Measurements from ENCODE around the gene UBR2. TPM values are rescaled to one million over a fixed set of nuclear protein-coding genes. Genes with fewer than 3 reads are reported as not detected.
A peak's percentile ranks its signal among the peaks of the same experiment; 100 is the strongest.

The UBR2 gene
- total and polyA plus RNA-seq, 4 donors, result 20.3 to 39.7 (median 27.1) TPM

- H3K4me1 ChIP-seq (ENCODE audit: control insufficient read depth, insufficient read depth, low read length), result no peaks in the 10 kb centered on the region
- H3K27me3 ChIP-seq (ENCODE audit: control insufficient read depth, insufficient read depth, low read length), result no peaks in the 10 kb centered on the region
- WGBS (ENCODE audit: insufficient coverage), result no CpG with 5 or more reads among the region's 2 CpGs
- peaks cover 23% of the 10 kb centered on the region for H3K36me3 ChIP-seq (ENCODE audit: control insufficient read depth, insufficient read depth, low read length)
- no peak for DNase-seq (ENCODE audit: low read depth in 4 of 6, low spot score in 6 of 6)
- H3K9me3 ChIP-seq (ENCODE audit: control insufficient read depth, insufficient read depth, low read length), result no peaks in the 10 kb centered on the region
- no peak overlapping the region for H3K4me3 ChIP-seq (ENCODE audit: low read depth, low read length)
- no peak overlapping the region for H3K27ac ChIP-seq (ENCODE audit: low read depth, low read length)
These were observed 64.8 kb downstream of the UBR2 start for GRCh38 chr6:42628604-42629003.

GRCh38 chr6:42629845-42630244 is 66.0 kb downstream of the UBR2 start:
- H3K4me3 ChIP-seq (ENCODE audit: low read depth, low read length), result no peak overlapping the region
- H3K9me3 ChIP-seq (ENCODE audit: control insufficient read depth, insufficient read depth, low read length), result no peaks in the 10 kb centered on the region
- H3K36me3 ChIP-seq (ENCODE audit: control insufficient read depth, insufficient read depth, low read length), result peaks cover 27% of the 10 kb centered on the region
- DNase-seq (ENCODE audit: low read depth in 4 of 6, low spot score in 6 of 6), result no peak
- H3K27me3 ChIP-seq (ENCODE audit: control insufficient read depth, insufficient read depth, low read length), result no peaks in the 10 kb centered on the region
- H3K4me1 ChIP-seq (ENCODE audit: control insufficient read depth, insufficient read depth, low read length), result no peaks in the 10 kb centered on the region
- no peak overlapping the region for H3K27ac ChIP-seq (ENCODE audit: low read depth, low read length)
- 94% methylated on average over 2 of the region's 5 CpGs for WGBS (ENCODE audit: insufficient coverage)

- WGBS (ENCODE audit: insufficient coverage), result no CpG with 5 or more reads among the region's 3 CpGs
- no peak overlapping the region for H3K27ac ChIP-seq (ENCODE audit: low read depth, low read length)
- H3K27me3 ChIP-seq (ENCODE audit: control insufficient read depth, insufficient read depth, low read length), result no peaks in the 10 kb centered on the region
- no peaks in the 10 kb centered on the region for H3K9me3 ChIP-seq (ENCODE audit: control insufficient read depth, insufficient read depth, low read length)
- H3K4me1 ChIP-seq (ENCODE audit: control insufficient read depth, insufficient read depth, low read length), result no peaks in the 10 kb centered on the region
- no peak overlapping the region for H3K4me3 ChIP-seq (ENCODE audit: low read depth, low read length)
- no peak for DNase-seq (ENCODE audit: low read depth in 4 of 6, low spot score in 6 of 6)
- peaks cover 39% of the 10 kb centered on the region for H3K36me3 ChIP-seq (ENCODE audit: control insufficient read depth, insufficient read depth, low read length)
These were observed 73.9 kb downstream of the UBR2 start for GRCh38 chr6:42637681-42638080.

GRCh38 chr6:42642794-42643193 is 79.0 kb downstream of the UBR2 start:
- H3K27me3 ChIP-seq (ENCODE audit: control insufficient read depth, insufficient read depth, low read length), result no peaks in the 10 kb centered on the region
- no peaks in the 10 kb centered on the region for H3K9me3 ChIP-seq (ENCODE audit: control insufficient read depth, insufficient read depth, low read length)
- no peak for DNase-seq (ENCODE audit: low read depth in 4 of 6, low spot score in 6 of 6)
- no peak overlapping the region for H3K27ac ChIP-seq (ENCODE audit: low read depth, low read length)
- peaks cover 25% of the 10 kb centered on the region for H3K36me3 ChIP-seq (ENCODE audit: control insufficient read depth, insufficient read depth, low read length)
- H3K4me3 ChIP-seq (ENCODE audit: low read depth, low read length), result no peak overlapping the region
- 88% methylated on average over 4 of the region's 5 CpGs for WGBS (ENCODE audit: insufficient coverage)
- no peaks in the 10 kb centered on the region for H3K4me1 ChIP-seq (ENCODE audit: control insufficient read depth, insufficient read depth, low read length)

GRCh38 chr6:42644211-42644610 is 80.4 kb downstream of the UBR2 start:
- Histone ChIP-seq H3K27ac (ENCODE audit: low read depth, low read length) (no peak overlapping the region), H3K27me3 (ENCODE audit: control insufficient read depth, insufficient read depth, low read length) (no peaks in the 10 kb centered on the region), H3K36me3 (ENCODE audit: control insufficient read depth, insufficient read depth, low read length) (peaks cover 29% of the 10 kb centered on the region), H3K9me3 (ENCODE audit: control insufficient read depth, insufficient read depth, low read length) (no peaks in the 10 kb centered on the region), H3K4me3 (ENCODE audit: low read depth, low read length) (no peak overlapping the region), H3K4me1 (ENCODE audit: control insufficient read depth, insufficient read depth, low read length) (no peaks in the 10 kb centered on the region)
- WGBS (ENCODE audit: insufficient coverage), result 83% methylated on average over 1 of the region's 3 CpGs
- no peak for DNase-seq (ENCODE audit: low read depth in 4 of 6, low spot score in 6 of 6)

- no CpG with 5 or more reads among the region's 5 CpGs for WGBS (ENCODE audit: insufficient coverage)
- no peak overlapping the region for H3K4me3 ChIP-seq (ENCODE audit: low read depth, low read length)
- H3K4me1 ChIP-seq (ENCODE audit: control insufficient read depth, insufficient read depth, low read length), result no peaks in the 10 kb centered on the region
- H3K9me3 ChIP-seq (ENCODE audit: control insufficient read depth, insufficient read depth, low read length), result no peaks in the 10 kb centered on the region
- peaks cover 36% of the 10 kb centered on the region for H3K36me3 ChIP-seq (ENCODE audit: control insufficient read depth, insufficient read depth, low read length)
- no peak overlapping the region for H3K27ac ChIP-seq (ENCODE audit: low read depth, low read length)
- DNase-seq (ENCODE audit: low read depth in 4 of 6, low spot score in 6 of 6), result peak in 1 of 6 donors; percentile 30
- no peaks in the 10 kb centered on the region for H3K27me3 ChIP-seq (ENCODE audit: control insufficient read depth, insufficient read depth, low read length)
These were observed 88.4 kb downstream of the UBR2 start for GRCh38 chr6:42652024-42652746.

- WGBS (ENCODE audit: insufficient coverage), result 79% methylated on average over 2 of the region's 5 CpGs
- Histone ChIP-seq H3K27me3 (ENCODE audit: control insufficient read depth, insufficient read depth, low read length) (no peaks in the 10 kb centered on the region), H3K27ac (ENCODE audit: low read depth, low read length) (no peak overlapping the region), H3K4me3 (ENCODE audit: low read depth, low read length) (no peak overlapping the region), H3K4me1 (ENCODE audit: control insufficient read depth, insufficient read depth, low read length) (no peaks in the 10 kb centered on the region), H3K9me3 (ENCODE audit: control insufficient read depth, insufficient read depth, low read length) (no peaks in the 10 kb centered on the region), H3K36me3 (ENCODE audit: control insufficient read depth, insufficient read depth, low read length) (peaks cover 37% of the 10 kb centered on the region)
- no peak for DNase-seq (ENCODE audit: low read depth in 4 of 6, low spot score in 6 of 6)
These were observed 90.0 kb downstream of the UBR2 start for GRCh38 chr6:42653851-42654250.

- no peak overlapping the region for H3K4me3 ChIP-seq (ENCODE audit: low read depth, low read length)
- WGBS (ENCODE audit: insufficient coverage), result no CpG with 5 or more reads among the region's 1 CpG
- H3K27ac ChIP-seq (ENCODE audit: low read depth, low read length), result no peak overlapping the region
- H3K36me3 ChIP-seq (ENCODE audit: control insufficient read depth, insufficient read depth, low read length), result peaks cover 16% of the 10 kb centered on the region
- no peak for DNase-seq (ENCODE audit: low read depth in 4 of 6, low spot score in 6 of 6)
- H3K4me1 ChIP-seq (ENCODE audit: control insufficient read depth, insufficient read depth, low read length), result no peaks in the 10 kb centered on the region
- H3K27me3 ChIP-seq (ENCODE audit: control insufficient read depth, insufficient read depth, low read length), result no peaks in the 10 kb centered on the region
- no peaks in the 10 kb centered on the region for H3K9me3 ChIP-seq (ENCODE audit: control insufficient read depth, insufficient read depth, low read length)
These were observed 96.0 kb downstream of the UBR2 start for GRCh38 chr6:42659806-42660205.

GRCh38 chr6:42661540-42662153 is 97.8 kb downstream of the UBR2 start:
- Histone ChIP-seq H3K4me3 (ENCODE audit: low read depth, low read length) (no peak overlapping the region), H3K27ac (ENCODE audit: low read depth, low read length) (no peak overlapping the region), H3K9me3 (ENCODE audit: control insufficient read depth, insufficient read depth, low read length) (no peaks in the 10 kb centered on the region), H3K27me3 (ENCODE audit: control insufficient read depth, insufficient read depth, low read length) (no peaks in the 10 kb centered on the region), H3K4me1 (ENCODE audit: control insufficient read depth, insufficient read depth, low read length) (no peaks in the 10 kb centered on the region), H3K36me3 (ENCODE audit: control insufficient read depth, insufficient read depth, low read length) (peaks cover 18% of the 10 kb centered on the region)
- no CpG with 5 or more reads among the region's 5 CpGs for WGBS (ENCODE audit: insufficient coverage)
- DNase-seq (ENCODE audit: low read depth in 4 of 6, low spot score in 6 of 6), result peak; percentile 19 to 94 (median 70)

- Histone ChIP-seq H3K4me1 (ENCODE audit: control insufficient read depth, insufficient read depth, low read length) (no peaks in the 10 kb centered on the region), H3K9me3 (ENCODE audit: control insufficient read depth, insufficient read depth, low read length) (no peaks in the 10 kb centered on the region), H3K27me3 (ENCODE audit: control insufficient read depth, insufficient read depth, low read length) (no peaks in the 10 kb centered on the region), H3K27ac (ENCODE audit: low read depth, low read length) (no peak overlapping the region), H3K4me3 (ENCODE audit: low read depth, low read length) (no peak overlapping the region), H3K36me3 (ENCODE audit: control insufficient read depth, insufficient read depth, low read length) (peaks cover 32% of the 10 kb centered on the region)
- DNase-seq (ENCODE audit: low read depth in 4 of 6, low spot score in 6 of 6), result no peak
- no CpG with 5 or more reads among the region's 2 CpGs for WGBS (ENCODE audit: insufficient coverage)
These were observed 100.9 kb downstream of the UBR2 start for GRCh38 chr6:42664718-42665117.

All from spinal cord (tissue), 10 donors.